ENCODE results near the gene SYTL2. TPM values are rescaled to one million over a fixed set of nuclear protein-coding genes. Genes with fewer than 3 reads are reported as not detected.

SYTL2 gene
- total RNA-seq, 1 donor from 2014 or later: 17.4 TPM

GRCh38 chr11:85748455-85748891 lies 62.5 kb downstream of the SYTL2 start:
- intact Hi-C loops (cut with DNase I): no loop called here
- no peak overlapping the region for H3K27ac ChIP-seq
- no peak overlapping the region for H3K4me3 ChIP-seq
- no peaks in the 10 kb centered on the region for H3K27me3 ChIP-seq
- H3K36me3 ChIP-seq: no peaks in the 10 kb centered on the region
- no peak for DNase-seq (ENCODE audit: extremely low spot score in 2 of 2)
- H3K9me3 ChIP-seq: no peaks in the 10 kb centered on the region
- TF ChIP-seq POLR2AphosphoS5 (IDR thresholded peaks at IDR 0.05; ENCODE audit: insufficient read depth in 1 of 2, low read depth in 1 of 2) (no peak), POLR2A (IDR thresholded peaks at IDR 0.05) (no peak), CTCF (IDR thresholded peaks at IDR 0.05) (no peak)
- no peaks in the 10 kb centered on the region for H3K4me1 ChIP-seq

GRCh38 chr11:85746670-85747069 lies 64.3 kb downstream of the SYTL2 start:
- no peak overlapping the region for H3K27ac ChIP-seq
- H3K4me1 ChIP-seq: no peaks in the 10 kb centered on the region
- no peak overlapping the region for H3K4me3 ChIP-seq
- intact Hi-C loops (cut with DNase I): no loop called here
- H3K27me3 ChIP-seq: no peaks in the 10 kb centered on the region
- no peak for TF ChIP-seq POLR2A (IDR thresholded peaks at IDR 0.05)
- TF ChIP-seq CTCF (IDR thresholded peaks at IDR 0.05): no peak
- no peak for TF ChIP-seq POLR2AphosphoS5 (IDR thresholded peaks at IDR 0.05; ENCODE audit: insufficient read depth in 1 of 2, low read depth in 1 of 2)
- DNase-seq (ENCODE audit: extremely low spot score in 2 of 2): no peak
- H3K9me3 ChIP-seq: no peaks in the 10 kb centered on the region
- H3K36me3 ChIP-seq: no peaks in the 10 kb centered on the region

DNA sequence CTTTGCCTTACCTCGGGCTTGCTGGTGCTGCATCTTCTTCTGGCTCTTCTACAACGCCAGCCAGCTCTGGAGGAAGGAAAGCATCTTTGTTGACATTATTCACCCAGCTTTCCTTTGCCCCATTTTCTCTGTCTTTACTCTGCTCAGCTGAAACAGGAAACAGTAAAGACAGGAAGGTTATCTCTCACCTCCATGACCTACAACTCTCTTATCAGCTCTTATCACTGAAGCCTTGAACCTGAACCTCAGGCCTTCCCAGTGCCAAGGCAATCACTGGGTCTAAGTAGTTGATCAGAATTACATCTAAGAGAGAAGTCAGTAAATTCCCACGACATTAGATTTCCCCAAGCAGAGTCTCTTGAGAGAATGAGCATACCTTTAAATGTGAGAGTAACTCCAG lies 65.3 kb downstream of the SYTL2 start:
- Histone ChIP-seq H3K9me3 (no peaks in the 10 kb centered on the region), H3K36me3 (no peaks in the 10 kb centered on the region), H3K27ac (no peak overlapping the region), H3K4me1 (no peaks in the 10 kb centered on the region), H3K4me3 (no peak overlapping the region), H3K27me3 (no peaks in the 10 kb centered on the region)
- intact Hi-C loops (cut with DNase I): no loop called here
- no peak for DNase-seq (ENCODE audit: extremely low spot score in 2 of 2)
- TF ChIP-seq POLR2A (IDR thresholded peaks at IDR 0.05) (no peak), POLR2AphosphoS5 (IDR thresholded peaks at IDR 0.05; ENCODE audit: insufficient read depth in 1 of 2, low read depth in 1 of 2) (no peak), CTCF (IDR thresholded peaks at IDR 0.05) (no peak)

- intact Hi-C loops (cut with DNase I): no loop called here
- Histone ChIP-seq H3K27me3 (no peaks in the 10 kb centered on the region), H3K27ac (no peak overlapping the region)
Measured at GRCh38 chr11:85742873-85743275, 68.1 kb downstream of the SYTL2 start.

DNA sequence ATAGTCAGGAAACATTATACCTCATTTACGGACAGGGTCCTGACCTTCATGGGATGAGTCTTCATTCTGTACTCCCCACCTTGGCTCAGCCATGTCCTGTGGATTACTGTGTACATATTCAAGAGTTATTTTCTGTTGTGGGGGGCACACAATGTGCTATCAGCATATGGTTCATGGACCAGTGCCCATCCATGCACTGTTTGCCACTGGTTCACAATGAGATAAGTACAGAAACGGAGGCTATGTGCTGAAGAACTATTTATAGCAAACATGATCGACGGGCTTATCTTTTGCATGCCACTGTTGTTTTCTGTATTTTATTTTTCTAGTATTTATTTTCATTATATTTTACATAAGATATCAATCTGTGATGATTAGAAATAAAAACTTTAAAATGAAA lies 68.6 kb downstream of the SYTL2 start:
- Histone ChIP-seq H3K4me1 (no peaks in the 10 kb centered on the region), H3K27ac (no peak overlapping the region)

More at GRCh38 chr11:85742873-85743275, 68.1 kb downstream of the SYTL2 start:
- no peaks in the 10 kb centered on the region for H3K36me3 ChIP-seq
- H3K9me3 ChIP-seq: no peaks in the 10 kb centered on the region
- H3K4me1 ChIP-seq: no peaks in the 10 kb centered on the region
- no peak for DNase-seq (ENCODE audit: extremely low spot score in 2 of 2)
- H3K4me3 ChIP-seq: no peak overlapping the region
- peak in 1 of 2 donors; percentile 32 for TF ChIP-seq POLR2AphosphoS5 (IDR thresholded peaks at IDR 0.05; ENCODE audit: insufficient read depth in 1 of 2, low read depth in 1 of 2)
- no peak for TF ChIP-seq POLR2A (IDR thresholded peaks at IDR 0.05)

More for the DNA sequence above, 68.6 kb downstream of the SYTL2 start:
- Histone ChIP-seq H3K27me3 (no peaks in the 10 kb centered on the region), H3K4me3 (no peak overlapping the region), H3K36me3 (no peaks in the 10 kb centered on the region), H3K9me3 (no peaks in the 10 kb centered on the region)
- no peak for DNase-seq (ENCODE audit: extremely low spot score in 2 of 2)
- intact Hi-C loops (cut with DNase I): no loop called here
- TF ChIP-seq POLR2A (IDR thresholded peaks at IDR 0.05): no peak
- TF ChIP-seq CTCF (IDR thresholded peaks at IDR 0.05): no peak
- no peak for TF ChIP-seq POLR2AphosphoS5 (IDR thresholded peaks at IDR 0.05; ENCODE audit: insufficient read depth in 1 of 2, low read depth in 1 of 2)

All from vagina (tissue), 2 donors.